Activated CD4-positive, CD25-positive, alpha-beta regulatory T cell treated with anti-CD3 and anti-CD28 coated beads, Interleukin-2, amount 50 U/mL, for 72 hours (primary cell): ENCODE measurements around the gene CARD6.
A peak's percentile ranks its signal among the peaks of the same experiment; 100 is the strongest.
"Not testable (repeated sequence)": the region's sequence is repeated elsewhere in the genome, so short reads cannot be mapped to it uniquely, and the experiment has no call there.

Source experiments
- DNase-seq: peaks from one replicate; pipeline ENCODE4 v3.0.0; 2021

Gene CARD6, protein sequence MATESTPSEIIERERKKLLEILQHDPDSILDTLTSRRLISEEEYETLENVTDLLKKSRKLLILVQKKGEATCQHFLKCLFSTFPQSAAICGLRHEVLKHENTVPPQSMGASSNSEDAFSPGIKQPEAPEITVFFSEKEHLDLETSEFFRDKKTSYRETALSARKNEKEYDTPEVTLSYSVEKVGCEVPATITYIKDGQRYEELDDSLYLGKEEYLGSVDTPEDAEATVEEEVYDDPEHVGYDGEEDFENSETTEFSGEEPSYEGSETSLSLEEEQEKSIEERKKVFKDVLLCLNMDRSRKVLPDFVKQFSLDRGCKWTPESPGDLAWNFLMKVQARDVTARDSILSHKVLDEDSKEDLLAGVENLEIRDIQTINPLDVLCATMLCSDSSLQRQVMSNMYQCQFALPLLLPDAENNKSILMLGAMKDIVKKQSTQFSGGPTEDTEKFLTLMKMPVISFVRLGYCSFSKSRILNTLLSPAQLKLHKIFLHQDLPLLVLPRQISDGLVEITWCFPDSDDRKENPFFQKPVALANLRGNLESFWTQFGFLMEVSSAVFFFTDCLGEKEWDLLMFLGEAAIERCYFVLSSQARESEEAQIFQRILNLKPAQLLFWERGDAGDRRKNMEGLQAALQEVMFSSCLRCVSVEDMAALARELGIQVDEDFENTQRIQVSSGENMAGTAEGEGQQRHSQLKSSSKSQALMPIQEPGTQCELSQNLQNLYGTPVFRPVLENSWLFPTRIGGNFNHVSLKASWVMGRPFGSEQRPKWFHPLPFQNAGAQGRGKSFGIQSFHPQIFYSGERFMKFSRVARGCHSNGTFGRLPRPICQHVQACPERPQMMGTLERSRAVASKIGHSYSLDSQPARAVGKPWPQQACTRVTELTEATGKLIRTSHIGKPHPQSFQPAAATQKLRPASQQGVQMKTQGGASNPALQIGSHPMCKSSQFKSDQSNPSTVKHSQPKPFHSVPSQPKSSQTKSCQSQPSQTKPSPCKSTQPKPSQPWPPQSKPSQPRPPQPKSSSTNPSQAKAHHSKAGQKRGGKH

DNA sequence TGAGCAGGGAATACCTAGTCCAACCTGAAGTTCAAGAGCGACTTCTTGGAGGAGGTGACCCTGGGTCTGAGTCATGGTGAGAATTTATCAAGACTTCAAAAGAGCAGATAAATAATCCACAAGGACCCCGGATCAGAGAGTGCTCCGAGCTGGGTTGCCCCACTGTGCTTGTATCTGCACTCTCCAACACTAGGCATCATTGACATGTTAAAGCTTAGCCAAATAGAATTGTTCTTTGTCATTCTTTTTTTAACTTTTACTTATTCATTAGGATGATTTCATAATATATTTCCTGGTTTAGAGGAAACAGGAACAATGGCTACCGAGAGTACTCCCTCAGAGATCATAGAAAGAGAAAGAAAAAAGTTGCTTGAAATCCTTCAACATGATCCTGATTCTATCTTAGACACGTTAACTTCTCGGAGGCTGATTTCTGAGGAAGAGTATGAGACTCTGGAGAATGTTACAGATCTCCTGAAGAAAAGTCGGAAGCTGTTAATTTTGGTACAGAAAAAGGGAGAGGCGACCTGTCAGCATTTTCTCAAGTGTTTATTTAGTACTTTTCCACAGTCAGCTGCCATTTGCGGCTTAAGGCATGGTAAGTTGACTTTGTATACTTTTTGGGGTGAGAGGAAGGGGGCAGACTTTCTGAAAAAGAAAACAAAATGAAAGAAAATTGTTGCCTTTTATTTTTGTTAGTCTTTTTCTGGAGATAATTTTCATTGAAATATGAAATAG is at the start of gene CARD6:
Gene CARD6 (plus strand): TSS at position 300 of the 738 bp plus-strand sequence. CDS start 16 bp downstream, at position 316.
- no peak for DNase-seq

DNA sequence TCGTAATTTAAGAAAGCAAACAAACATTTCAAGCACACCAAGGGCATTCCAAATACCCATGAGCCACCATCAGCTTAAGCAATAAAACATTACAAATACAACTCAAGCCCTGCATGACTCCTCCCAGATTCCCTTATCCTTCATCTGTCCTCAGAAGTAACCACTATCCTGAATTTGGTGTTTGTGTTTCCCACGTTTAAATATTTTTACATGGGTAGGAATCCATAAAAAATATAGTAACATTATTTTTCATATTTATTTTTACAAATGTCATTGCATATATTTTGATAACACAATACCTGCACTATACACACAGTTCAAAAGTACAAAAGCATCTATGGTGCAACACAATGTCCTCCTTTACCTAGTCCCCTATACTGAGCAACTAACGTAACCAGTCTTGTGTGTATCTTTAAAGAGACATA is 49.4 kb upstream of the CARD6 start:
- no peak for DNase-seq

DNA sequence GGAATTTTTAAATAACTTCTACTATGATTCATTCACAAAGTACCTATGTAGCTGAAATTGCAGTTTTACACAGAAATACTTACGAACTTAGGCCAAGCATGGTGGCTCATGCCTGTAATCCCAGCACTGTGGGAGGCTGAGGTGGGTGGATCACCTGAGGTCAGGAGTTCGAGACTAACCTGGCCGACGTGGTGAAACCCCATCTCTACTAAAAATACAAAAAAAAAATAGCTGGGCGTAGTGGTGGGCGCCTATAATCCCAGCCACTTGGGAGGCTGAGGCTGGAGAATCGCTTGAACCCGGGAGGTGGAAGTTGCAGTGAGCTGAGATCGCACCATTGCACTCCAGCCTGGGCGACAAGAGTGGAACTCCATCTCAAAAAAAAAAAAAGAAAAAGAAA is 48.5 kb upstream of the CARD6 start:
- not testable (repeated sequence) for DNase-seq

DNA sequence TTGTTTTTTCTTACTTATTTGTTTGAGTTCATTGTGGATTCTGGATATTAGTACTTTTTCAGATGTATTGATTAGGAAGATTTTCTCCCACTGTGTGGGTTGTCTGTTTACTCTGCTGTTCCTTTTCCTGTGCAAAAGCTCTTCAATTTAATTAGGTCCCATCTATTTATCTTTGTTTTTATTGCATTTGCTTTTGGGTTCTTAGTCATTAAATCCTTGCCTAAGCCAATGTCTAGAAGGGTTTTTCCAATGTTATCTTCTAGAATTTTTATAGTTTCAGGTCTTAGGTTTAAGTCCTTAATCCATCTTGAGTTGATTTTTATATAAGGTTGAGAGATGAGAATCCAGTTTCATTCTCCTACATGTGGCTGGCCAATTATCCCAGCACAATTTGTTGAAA is 46.8 kb upstream of the CARD6 start:
- not testable (repeated sequence) for DNase-seq

DNA sequence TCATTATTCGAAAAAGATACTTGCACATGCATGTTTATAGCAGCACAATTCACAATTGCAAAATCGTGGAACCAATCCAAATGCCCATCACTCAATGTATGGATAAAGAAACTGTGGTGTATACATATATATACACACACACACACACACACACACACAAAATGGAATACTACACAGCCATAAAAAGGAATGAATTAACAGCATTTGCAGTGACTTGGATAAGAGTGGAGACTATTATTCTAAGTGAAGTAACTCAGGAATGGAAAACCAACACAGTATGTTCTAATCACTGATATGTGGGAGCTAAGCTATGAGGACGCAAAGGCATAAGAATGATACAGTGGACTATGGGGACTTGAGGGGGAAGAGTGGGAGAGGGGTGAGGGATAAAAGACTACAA is 46.3 kb upstream of the CARD6 start:
- DNase-seq = not testable (repeated sequence)

DNA sequence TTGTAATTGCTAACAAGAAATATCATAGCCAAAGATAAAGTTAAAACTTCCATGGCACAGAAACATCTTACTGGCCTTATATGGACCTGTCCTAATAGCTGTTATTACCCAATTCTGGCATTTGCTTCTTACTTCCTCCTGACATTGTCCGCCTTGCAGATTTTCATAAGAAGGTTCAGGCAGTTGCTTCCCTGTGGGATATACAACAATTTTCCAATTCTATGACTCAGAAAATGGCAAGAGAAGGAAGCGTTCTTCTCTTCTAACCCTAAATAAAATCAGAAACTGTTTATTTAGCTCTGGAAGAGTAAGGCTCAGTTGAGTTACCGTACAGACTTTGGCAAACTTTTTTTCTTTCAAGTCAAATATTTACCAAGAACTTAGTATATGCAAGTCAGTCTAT is 44.7 kb upstream of the CARD6 start:
- no peak for DNase-seq

DNA sequence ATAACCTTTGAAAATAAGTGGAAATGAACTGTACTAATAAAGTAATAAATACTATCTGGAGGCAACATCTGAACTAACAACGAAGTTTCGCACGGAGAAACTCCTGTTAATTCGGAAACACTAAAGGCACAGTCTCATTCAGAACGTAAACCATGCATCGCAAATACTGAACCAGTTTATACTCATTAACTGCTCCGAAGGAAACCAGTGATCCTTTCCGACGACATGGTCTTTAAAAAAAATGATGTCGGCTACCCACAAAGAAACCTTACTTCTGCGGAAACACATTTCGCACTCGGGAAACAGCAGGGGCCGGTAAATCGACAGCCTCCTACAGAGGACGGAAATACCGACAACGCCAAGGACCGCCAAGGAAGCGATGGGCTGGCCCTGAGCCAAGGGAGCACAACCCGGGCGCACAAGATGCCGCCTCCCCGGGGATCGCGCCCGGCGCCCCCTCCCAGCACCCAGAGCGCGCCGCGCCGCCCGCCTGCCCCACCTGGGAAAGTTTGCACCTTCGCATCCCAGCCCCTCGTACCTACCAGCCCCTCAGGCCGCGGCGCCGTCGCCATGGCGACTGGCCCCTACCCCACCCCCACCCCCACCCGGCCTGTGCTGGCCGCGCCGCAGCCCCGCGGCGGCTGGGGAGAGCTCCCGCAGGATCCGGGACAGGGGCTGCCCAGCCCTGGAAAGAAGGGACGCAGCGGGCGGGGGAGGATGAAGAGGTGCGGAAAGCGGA is 43.7 kb upstream of the CARD6 start:
- peak; percentile 71 for DNase-seq

DNA sequence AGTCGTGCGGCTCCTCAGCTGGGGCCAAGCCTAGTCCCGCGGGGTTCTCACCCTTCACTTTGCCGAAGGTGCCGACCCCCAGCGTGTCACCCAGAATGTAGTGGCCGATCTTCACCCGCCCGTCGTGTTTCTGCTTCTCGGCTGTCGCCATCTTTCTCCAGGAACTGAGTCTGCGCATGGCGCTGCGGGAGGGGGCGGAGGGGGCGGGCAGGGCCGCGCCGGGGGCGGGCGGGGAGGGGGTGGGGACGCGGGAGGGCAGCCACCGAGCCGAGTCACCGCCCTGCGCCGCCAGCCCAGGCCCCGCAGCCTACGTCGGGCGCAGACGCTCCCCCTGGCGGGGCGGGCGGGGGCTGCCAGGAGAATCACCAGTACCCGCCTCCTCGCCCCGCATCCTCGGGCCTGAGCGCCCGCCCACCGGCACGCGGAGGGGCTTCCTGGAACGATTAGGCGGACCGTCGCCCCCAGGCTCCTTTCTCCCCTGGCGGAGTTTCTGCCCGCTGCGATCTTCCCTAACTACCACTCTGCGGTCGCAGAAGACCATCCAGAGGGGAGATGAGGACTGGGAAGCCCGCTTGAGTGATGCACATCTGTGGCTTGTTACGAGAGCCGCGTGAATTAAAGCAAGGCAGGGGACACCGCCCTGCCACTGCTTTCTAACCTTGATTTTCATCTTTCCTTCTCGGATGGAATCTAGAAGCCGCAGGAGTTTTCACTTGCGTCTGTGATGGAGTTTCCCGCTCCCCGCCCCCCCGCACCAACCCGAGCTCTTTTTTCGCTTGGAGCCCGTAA is 43.0 kb upstream of the CARD6 start, which contains the start of gene PRKAA1:
Gene PRKAA1 (minus strand): TSS at position 363 of the 789 bp plus-strand sequence. CDS start 185 bp downstream, at position 178.
- DNase-seq = peak; percentile 90

DNA sequence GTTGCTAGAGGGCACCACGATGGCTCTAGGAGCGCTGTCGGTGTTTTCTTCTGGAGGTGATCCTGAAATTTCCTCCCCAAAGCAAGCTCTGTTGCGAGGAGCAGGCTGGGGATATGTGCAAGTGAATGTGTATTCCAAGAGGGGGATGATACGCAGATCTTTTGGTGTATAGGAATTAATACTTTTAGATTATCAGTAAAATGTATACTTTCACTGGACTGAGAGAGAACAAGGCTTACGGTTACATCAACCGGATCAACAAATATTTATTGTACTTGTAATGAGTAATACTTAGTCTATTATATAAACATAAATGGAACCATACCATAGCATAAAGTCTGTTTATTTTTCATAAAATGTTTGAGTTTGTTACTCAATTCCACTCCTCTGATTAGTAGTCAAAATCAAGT is 42.4 kb upstream of the CARD6 start:
- DNase-seq = no peak

DNA sequence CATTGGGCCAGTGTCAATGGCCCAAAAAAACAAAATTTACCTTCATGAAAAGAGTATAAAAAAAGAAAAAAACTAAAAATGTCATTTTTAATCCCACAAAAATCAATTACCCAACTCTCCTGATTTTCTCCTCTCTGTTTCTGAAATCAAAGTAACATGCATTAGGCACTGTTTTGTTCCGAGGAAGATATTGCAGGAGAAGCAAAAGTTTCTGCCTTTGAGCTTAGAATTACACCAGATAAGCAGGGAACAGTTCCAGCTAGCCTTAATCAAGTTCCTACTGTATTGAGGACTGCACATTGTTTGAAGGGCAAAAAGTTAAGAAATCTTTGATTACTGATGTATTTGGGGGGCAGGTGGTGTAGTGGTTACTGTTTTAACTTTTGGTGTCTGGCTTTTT is 41.9 kb upstream of the CARD6 start:
- DNase-seq = no peak

DNA sequence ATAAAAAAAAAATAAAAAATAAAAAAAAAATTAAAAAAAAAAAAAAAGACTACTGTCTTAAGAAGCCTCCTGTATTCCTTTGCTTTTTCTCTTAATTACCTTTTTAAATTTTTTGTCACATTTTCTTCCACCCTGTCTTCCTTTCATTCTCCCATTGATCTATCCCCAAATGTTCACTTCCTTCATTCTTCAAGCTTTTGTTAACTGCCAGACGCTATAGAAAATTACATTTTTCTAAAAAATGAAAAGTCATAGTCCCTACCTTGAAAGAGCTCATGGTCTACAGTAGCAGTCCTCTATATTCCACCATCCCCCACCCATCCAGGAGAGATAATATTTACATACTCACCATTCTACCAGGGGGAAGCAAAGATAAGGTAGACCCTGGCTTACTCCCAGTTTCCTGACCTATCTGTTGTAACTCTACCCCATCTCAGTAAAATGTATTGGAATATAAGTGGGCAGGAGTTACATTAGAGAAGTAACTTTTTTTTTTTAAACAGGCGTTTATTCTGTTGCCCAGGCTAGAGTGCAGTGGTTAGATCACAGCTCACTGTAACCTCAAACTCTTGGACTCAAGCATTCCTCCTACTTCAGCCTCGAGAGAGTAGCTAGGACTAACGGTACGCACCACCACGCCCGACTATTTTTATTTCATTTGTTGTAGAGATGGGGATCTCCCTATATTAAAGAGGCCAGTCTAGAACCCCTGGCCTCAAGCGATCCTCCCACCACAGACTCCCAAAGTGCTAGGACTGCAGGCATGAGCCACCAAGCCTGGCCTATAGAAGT is 39.2 kb upstream of the CARD6 start:
- no peak for DNase-seq

DNA sequence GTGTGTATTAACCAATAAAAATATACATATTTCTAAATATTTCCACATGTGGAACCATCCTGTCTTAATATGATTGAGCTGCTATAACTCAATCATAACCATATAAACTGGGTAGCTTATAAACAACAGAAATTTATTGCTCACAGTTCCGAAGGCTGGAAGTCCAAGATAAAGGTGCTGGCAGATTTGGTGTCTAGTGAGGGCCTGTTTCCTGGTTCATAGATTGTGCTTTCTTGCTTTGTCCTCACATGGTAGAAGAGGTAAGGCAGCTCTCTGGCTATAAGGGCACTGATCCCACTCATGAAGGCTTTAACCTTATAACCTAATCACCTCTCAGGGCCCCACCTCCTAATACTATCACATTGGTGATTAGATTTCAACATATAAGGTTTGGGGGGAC is 29.0 kb upstream of the CARD6 start:
- DNase-seq = no peak

DNA sequence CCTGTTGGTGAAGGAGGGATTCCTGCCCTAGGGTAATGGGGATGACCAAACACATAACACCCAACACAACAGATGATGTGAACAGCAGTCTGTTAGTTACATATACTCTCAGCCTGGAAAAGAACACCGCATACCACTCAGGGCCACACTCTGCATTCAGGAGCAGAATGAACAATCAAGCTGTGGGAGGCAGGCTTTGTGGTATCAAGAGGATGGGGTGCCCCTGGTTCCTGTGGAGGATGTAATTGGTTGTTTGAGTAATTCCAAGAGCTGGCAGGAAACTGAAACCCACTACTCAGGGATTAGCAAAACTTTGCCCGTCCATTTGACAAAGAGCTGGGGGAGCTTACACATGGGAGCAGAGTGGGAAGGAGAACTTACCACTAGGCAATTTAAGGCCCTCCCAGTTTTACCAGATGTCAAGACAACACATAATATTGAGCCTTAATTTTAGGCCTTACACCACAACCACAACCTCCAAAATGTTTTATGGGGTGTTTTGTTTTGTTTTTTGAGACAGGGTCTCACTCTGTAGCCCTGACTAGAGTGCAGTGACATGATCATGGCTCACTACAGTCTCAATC is 27.4 kb upstream of the CARD6 start:
- no peak for DNase-seq

DNA sequence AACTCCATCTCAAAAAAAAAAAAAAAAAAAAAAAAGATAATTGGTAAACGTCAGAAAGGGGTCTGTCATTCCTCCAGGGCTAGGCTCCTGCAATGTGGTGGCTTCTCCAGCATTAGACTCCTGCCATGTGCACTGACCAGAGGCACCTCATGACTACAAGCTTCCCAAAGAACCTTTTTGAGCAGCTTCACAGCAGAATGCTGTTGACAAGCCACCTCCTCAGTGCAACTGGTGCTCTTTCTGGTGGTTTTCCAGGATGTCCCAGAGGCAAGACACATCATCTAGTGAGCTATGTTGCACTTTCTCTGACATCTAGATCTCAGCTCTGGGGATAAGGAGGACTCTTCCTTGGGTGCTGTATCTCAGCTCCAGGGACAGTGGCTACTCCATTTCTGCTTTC is 17.7 kb upstream of the CARD6 start:
- no peak for DNase-seq

DNA sequence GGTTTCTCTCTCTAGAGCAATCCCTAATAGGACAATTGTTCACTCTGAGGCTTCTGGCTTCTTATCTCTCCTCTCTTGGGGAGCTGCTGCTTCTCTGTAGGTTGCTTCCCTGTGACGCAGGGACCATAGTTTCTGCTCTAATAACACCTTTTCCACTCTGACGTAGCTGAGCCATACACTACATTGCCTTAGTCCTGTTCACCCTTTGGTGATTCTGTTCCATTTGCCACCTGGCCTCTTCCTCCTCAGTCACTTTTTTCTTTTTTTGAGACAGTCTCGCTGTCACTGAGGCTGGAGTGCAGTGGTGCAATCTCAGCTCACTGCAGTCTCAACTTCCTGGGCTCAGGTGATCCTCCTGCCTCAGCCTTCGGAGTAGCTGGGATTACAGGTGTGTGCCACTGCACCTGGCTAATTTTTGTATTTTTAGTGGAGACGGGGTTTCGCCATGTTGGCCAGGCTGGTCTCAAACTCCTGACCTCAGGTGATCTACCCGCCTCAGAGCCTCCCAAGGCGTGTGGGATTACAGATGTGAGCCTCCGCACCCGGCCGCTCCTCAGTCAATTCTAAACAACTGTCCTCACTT is 15.6 kb upstream of the CARD6 start:
- DNase-seq = not testable (repeated sequence)

DNA sequence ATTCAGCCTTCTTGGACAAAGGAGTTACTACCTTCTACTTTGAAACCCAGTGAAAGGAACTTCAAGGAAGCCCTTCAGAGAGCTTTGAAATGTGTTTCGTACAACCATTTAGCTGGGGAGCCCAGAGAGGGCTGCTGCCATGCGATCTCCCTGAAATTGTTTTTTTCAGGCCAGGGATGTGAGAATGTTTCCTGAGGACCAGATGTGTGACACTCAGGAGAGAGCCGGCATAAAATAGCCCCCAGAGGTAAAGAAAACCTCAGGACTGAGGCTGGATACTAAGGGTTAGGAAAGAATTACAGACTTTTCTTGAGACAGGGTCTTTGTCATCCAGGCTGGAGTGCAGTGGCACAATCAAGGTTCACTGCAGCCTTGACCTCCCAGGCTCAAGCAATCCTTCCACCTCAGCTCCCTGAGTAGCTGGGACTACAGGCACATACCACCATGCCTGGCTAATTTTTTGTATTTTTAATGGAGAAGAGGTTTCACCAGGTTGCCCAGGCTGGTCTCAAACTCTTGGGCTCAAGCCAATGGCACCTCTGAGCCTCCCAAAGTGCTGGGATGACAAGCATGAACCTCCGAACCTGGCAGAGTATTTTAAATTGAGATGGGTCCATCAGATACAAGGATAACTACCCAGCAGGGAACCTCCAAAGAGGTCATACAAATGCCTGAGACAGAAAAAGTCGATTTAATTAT is 14.5 kb upstream of the CARD6 start:
- no peak for DNase-seq

DNA sequence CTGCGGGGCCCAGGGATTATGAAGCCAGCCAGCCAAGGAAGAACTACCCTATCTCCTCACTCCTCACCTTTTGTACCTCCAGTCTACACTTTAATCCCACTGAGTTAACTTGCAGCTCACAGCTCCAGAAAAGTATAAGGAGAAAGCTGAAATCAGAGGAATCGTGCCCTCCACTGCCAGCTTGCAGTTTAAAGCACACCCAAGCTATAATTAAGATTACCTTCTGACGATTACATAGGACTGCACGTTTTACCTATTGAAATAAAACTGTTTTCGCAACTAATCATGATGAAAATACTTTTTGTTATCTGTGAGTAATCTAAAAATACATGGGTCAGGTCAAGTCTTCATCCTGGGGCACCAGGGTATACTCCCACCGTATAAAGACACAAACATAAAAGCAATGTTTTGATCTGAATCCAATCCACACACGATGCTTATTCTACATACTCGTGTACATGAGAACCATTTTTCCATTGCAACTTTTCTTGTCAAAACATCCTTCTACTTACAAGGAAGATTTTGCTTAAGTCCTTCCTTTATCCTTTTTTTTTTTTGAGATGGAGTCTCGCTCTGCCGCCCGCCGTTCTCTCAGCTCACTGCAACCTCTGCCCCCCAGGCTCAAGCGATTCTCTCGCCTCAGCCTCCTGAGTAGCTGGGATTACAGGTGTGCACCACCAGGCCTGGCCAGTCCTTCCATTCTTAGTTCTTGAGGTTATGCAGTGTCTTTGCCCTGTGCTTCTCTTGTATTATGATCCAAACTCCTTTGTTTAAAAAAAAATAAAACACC is 13.8 kb upstream of the CARD6 start:
- DNase-seq = no peak
